K562 (cell line): Measurements from ENCODE around the gene NUP43. TPM values are rescaled to one million over a fixed set of nuclear protein-coding genes. Genes with fewer than 3 reads are reported as not detected.
A peak's percentile ranks its signal among the peaks of the same experiment; 100 is the strongest.

Experiments used
- CREB1 ChIP-seq, 2 experiments: sonication (generic) in 1 of 2; formaldehyde crosslinking in 1 of 2; IDR thresholded peaks; 2 replicates each; pipeline versions ENCODE4 v1.6.1 to v1.8.0; 2012 to 2022; ENCODE audit warnings: inconsistent platforms in 1 of 2, mild to moderate bottlenecking in 1 of 2, missing genetic modification reagents in 1 of 2, moderate library complexity in 1 of 2
- MAX ChIP-seq: sonication (generic); formaldehyde crosslinking; IDR thresholded peaks from 2 replicates; pipeline ENCODE4 v1.9.0; 2022; ENCODE audit warnings: mild to moderate bottlenecking, missing genetic modification reagents
- MAZ ChIP-seq, 2 experiments: fragments of 450-650 bp in 1 of 2; sonication (generic) in 1 of 2; formaldehyde crosslinking; IDR thresholded peaks in 1 of 2; conservative IDR thresholded peaks in 1 of 2; 2 replicates each; pipeline versions ENCODE4 v1.4.0 to v1.5.0; 2020; ENCODE audit warnings: mild to moderate bottlenecking in 1 of 2, missing genetic modification reagents in 1 of 2
- RBFOX2 ChIP-seq: fragments of 200-400 bp; formaldehyde crosslinking; IDR thresholded peaks from 2 replicates; pipeline ENCODE4 v1.6.1; 2017; ENCODE audit warnings: low read depth, mild to moderate bottlenecking, low read length, moderate library complexity
- ZNF263 ChIP-seq: sonication (generic); formaldehyde crosslinking; IDR thresholded peaks from 2 replicates; pipeline ENCODE4 v1.8.0; 2022; ENCODE audit warnings: mild to moderate bottlenecking, missing genetic modification reagents, borderline replicate concordance
- ZNF583 ChIP-seq: fragments of 250-450 bp; sonication (Bioruptor Pico); IDR thresholded peaks from 2 replicates; pipeline ENCODE4 v1.4.0; 2020
- polyA plus RNA-seq, 8 experiments: library from polyadenylated mRNA; depleted of rRNA in 4 of 8; stranded (reverse) in 5 of 8; unstranded in 3 of 8; fragments of >200 nt; fragmentation: Nextera tagmentation in 2 of 8; fragmentation: Illumina TruSeq in 1 of 8; extraction: Ambion mirVana in 2 of 8; extraction: Trizol in 1 of 8; gene quantifications; 2 replicates each; pipeline versions ENCODE4 v1.2.1 to v1.2.3, GENCODE V29; 2011 to 2014; ENCODE audit warnings: inconsistent platforms in 1 of 8, missing spikeins in 1 of 8
- total RNA-seq, 7 experiments: library from RNA; depleted of rRNA in 6 of 7; stranded (reverse); fragments of >200 nt in 6 of 7; fragmentation: Illumina TruSeq in 2 of 7; extraction: Trizol in 2 of 7; gene quantifications; 2 replicates each; pipeline versions ENCODE4 v1.2.1 to v1.2.3, GENCODE V29; 2011 to 2021; ENCODE audit warnings: low replicate concordance in 1 of 7
- TF ChIP-seq, protein P1 (sequence below), 2 experiments: fragments of 450-650 bp in 1 of 2; sonication (generic) in 1 of 2; formaldehyde crosslinking; conservative IDR thresholded peaks; 2 replicates each; pipeline versions ENCODE4 v1.4.0 to v1.8.1; 2020 to 2022; ENCODE audit warnings: mild to moderate bottlenecking in 1 of 2, missing genetic modification reagents in 1 of 2
- TF ChIP-seq, protein P2 (sequence below): fragments of 250-450 bp; sonication (Bioruptor Pico); IDR thresholded peaks from 2 replicates; pipeline ENCODE4 v1.5.0; 2020; ENCODE audit warnings: mild to moderate bottlenecking

The NUP43 gene
- total and polyA plus RNA-seq, 9 of the 15 experiments (the other 6 are each of a cell fraction or from before 2014, with no cell fraction given) = 28.9 to 136 (median 67.4) TPM

DNA sequence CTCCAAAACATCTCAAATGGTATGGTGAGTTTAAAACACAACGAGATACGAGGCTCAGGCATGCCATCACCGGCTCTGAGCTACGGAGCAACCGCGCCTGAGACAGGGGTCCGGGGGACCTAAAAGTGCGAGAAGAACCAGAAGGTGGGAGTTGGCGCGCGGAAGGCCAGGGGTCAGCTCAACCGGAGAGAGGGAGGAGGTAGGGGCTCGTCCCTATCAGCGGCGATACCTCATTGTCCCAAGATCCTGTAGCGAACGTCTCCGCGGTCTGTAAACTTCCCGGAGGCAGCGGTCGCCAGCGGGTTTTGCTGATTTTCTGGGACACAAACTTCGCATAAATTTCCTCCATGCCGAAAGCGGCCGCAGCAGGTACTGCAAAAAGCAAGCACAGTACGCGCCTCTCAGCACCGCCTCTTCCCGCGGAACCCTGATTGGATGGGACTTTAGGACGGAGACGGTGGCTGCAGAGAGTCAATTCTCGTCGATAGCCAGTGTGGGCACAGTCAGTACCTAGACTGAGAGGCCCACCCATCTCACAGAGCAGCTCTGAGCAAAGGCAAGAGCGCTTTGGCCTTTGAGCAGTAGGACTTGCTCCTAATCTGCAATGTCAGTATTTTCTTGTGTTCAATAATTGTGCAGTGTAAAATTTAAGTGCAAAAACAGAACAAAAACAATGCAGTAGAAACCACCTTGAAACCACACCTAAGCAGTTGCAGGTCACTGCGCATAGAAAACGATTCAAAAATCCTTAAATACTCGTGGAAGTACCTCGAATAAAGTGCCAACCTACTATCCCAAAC is at the start of gene NUP43 (continued):
- TF ChIP-seq, protein P1, sequence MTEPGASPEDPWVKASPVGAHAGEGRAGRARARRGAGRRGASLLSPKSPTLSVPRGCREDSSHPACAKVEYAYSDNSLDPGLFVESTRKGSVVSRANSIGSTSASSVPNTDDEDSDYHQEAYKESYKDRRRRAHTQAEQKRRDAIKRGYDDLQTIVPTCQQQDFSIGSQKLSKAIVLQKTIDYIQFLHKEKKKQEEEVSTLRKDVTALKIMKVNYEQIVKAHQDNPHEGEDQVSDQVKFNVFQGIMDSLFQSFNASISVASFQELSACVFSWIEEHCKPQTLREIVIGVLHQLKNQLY (CRISPR knock-in tag; conservative IDR thresholded peaks at IDR 0.05) = no peak
- TF ChIP-seq MAX (CRISPR knock-in tag) = peak; percentile 59; the same call in 1 of the 2 replicates
- TF ChIP-seq ZNF263 = peak; percentile 42; the same call in 1 of the 2 replicates
- TF ChIP-seq, protein P2, sequence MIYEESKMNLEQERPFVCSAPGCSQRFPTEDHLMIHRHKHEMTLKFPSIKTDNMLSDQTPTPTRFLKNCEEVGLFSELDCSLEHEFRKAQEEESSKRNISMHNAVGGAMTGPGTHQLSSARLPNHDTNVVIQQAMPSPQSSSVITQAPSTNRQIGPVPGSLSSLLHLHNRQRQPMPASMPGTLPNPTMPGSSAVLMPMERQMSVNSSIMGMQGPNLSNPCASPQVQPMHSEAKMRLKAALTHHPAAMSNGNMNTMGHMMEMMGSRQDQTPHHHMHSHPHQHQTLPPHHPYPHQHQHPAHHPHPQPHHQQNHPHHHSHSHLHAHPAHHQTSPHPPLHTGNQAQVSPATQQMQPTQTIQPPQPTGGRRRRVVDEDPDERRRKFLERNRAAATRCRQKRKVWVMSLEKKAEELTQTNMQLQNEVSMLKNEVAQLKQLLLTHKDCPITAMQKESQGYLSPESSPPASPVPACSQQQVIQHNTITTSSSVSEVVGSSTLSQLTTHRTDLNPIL (CRISPR knock-in tag) = no peak
- peak; percentile 75; the same call in 1 of the 2 replicates for TF ChIP-seq ZNF583 (CRISPR knock-in tag)
- peak; percentile 52; the same call in 1 of the 2 replicates for TF ChIP-seq CREB1 (IDR thresholded peaks at IDR 0.05)
- TF ChIP-seq CREB1 (CRISPR knock-in tag; IDR thresholded peaks at IDR 0.05) = peak; percentile 73
- peak; percentile 16 to 23; a peak in 1 of 4 replicates for TF ChIP-seq MAZ (CRISPR knock-in tag; conservative IDR thresholded peaks at IDR 0.05 in 1 of 2, IDR thresholded peaks at IDR 0.05 in 1 of 2)
- peak; percentile 85 for TF ChIP-seq RBFOX2
